GOT3 (cell line): Measurements from ENCODE around the gene IER2.
A peak's percentile ranks its signal among the peaks of the same experiment; 100 is the strongest.

ENCODE experiments used
- DNase-seq: peaks from one replicate; lab custom pipeline; 2025; ENCODE audit warnings: mixed read lengths; lab: John Stamatoyannopoulos, UW

IER2 gene

DNA sequence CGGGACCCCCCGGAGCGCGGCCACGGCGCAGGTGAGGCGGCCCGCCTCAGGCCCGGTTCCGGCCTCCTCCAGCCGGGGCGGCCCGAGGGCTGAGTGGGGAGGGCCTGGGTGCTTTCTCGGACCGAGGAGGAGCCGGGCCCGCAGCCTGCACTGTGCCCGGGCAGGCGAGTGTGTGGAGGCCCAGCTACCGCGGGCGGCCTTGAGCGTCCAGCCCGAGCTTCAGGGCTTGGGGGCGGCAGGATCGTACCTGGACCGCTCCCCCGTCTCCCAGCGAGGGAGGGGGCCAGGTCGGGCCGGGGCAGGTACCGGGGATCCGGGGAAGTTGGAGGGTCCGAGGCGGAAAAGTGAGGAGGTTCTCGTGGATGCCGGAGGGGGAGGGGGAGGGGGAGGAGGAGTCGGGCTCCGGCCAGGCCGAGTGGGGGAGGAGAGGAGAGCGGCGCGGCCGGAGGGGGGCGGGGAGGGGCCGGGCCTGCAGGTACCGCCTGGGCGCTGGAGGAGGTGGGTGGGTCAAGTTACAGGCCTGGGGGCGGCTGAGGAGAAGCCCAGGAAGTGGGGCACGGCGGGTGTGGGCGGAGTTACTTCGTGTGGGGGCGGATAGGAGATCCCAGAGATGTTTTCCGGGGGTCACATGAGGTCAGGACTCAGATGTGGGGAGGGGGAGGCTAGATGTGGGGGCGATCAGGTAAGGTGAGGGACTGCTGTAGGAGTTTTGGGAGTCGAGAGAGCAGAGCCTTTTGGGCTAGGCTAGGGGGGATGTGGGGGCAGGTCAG lies 31.6 kb upstream of the IER2 start:
- no peak for DNase-seq

- DNase-seq: no peak
Measured at GRCh38 chr19:13119627-13120026, 30.6 kb upstream of the IER2 start.

GRCh38 chr19:13120031-13120430 lies 30.2 kb upstream of the IER2 start:
- DNase-seq: no peak

- DNase-seq: no peak
Measured at GRCh38 chr19:13120817-13121216, 29.4 kb upstream of the IER2 start.

DNA sequence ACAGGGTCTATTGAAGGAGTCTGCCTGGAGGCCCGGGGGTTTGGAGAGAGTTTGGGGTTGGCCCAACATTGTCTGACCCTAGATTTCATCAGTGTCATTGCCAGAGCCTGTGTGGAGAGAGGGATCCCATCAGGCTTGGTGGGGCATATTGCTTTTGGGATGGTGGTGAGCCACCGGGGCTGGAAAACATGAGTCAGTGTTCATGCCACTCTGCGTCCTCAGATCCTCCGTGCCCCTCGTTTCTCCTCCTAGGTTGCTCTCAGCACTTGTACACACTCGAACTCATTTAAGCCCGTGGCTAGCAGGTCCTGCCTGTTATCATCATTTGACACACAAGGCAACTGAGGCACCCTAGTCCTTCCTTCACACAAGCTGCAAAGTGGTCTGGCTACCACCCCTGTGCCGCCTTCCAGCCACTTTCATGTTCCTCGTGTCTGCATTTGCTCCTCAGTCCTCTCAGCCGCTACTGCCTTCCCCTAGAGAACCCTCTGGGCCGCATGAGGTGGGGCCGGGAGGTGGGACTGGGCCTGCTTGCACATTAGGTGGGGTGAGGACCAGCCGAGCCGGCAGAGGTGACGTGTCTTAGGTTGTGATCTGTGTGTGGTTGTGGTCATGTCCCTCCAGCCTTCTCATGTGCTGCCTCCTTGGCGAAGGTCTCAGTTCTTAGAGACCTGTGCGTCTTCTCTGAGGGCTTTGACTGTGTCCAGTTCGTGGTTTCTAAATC lies 28.5 kb upstream of the IER2 start:
- no peak for DNase-seq

DNA sequence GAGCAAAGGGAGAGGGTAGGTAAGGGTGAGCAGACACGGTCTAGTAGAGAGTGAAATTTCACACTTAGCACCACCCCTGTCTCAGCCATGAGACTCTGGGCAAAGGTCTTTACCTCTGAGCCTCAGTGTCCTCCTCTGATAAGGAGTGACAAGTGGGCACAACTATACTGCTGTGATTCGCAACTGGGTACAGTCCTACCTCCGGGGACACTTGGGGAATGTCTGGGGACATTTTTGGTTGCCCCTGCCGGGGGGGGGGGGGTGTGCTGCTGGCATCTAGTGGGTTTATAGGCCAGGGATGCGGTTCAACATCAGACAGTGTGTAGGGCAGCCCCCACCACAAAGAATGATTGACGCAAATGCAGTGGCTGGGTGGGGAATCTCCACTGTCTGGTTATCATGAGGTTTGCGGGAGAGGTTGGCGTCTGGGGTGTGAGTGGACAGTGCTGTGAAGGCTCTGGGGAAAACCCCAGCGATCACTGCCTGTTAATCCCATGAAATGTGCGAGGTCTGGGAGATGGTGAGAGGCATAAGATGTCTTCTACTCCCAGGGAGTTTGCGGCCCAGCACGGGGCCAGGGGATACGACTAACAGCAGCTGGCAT lies 27.8 kb upstream of the IER2 start:
- DNase-seq: no peak

- DNase-seq: no peak
Measured at GRCh38 chr19:13122980-13123957, 26.9 kb upstream of the IER2 start.

- DNase-seq: no peak
Measured at GRCh38 chr19:13127051-13127450, 23.2 kb upstream of the IER2 start.

- DNase-seq: no peak
Measured at GRCh38 chr19:13127811-13128575, 22.2 kb upstream of the IER2 start.

DNA sequence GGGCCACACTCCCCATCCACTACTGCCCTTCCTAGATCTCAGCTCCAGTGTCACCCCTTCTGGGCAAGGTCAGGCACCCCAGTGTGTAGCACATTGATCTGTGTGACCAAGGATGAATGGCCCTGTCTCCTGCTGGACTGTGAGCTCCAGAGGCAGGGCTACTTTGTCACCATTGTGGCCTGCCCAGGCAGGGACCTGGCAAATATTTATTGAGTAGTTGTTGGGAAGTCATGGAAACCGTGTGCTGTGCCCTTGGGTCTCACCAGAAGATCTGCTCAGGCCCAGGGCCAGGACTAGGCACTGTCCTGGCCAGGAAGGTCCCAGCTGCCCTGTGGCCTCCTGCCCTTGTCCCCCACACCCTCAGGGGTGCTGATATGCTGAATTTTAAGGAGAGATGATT lies 21.6 kb upstream of the IER2 start:
- DNase-seq: no peak

DNA sequence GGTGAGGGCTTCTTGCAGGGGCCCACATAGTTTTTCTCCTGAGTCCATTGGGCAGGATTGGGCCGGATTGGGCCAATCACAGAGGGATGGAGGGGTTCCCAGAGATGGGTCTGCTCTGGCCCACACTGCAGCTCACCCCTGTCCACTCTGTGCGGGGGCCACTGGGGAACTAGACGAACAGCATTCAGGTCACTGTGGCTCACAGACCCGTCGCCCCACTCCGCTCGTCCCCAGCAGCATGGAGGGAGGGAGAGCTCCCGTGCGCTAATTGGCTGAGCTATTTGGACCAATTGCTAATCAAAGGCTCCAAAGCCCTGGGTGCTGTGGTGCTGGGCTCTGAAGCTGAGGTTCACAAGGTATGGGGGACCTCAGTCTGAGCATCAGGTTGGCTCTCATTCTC lies 20.8 kb upstream of the IER2 start:
- no peak for DNase-seq

DNA sequence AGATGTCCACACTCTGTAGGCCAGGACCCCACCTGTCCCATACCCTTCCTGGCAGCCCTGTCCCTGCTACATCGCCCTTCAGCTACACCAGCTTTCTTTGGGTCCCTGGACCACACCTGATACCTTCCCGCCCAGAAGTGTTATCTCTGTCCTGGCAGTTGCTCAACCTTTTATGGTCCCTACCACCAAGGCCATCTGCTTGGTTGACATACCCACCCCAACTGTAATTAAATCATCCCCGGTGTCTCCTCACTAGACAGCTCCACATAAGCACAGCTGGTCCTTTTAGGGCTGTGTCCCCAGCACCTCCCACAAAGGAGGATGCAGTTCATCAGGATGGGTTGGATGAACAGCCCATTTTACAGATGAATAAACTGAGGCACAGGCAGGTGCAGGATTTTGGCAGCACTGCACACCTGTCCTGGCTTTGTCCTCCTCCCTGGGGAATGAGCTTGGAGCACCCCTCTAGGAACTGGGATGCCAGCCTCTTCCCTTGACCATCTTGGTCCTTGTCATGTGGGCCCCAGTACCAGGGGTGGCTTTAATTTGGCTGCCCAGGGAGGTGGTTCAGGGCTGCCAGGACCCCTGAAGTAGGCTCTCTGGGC lies 19.2 kb upstream of the IER2 start:
- DNase-seq: no peak

- DNase-seq: peak; percentile 19
Measured at GRCh38 chr19:13132471-13133180, 17.6 kb upstream of the IER2 start.

- no peak for DNase-seq
Measured at GRCh38 chr19:13133241-13133870, 16.9 kb upstream of the IER2 start.

- DNase-seq: no peak
Measured at GRCh38 chr19:13134626-13135025, 15.6 kb upstream of the IER2 start.

- DNase-seq: no peak
Measured at GRCh38 chr19:13135068-13136062, 14.8 kb upstream of the IER2 start.

GRCh38 chr19:13137290-13137794 lies 12.9 kb upstream of the IER2 start:
- no peak for DNase-seq
